SK-N-SH treated with all-trans-retinoic acid at 6 μM for 48 hours (cell line): ENCODE measurements around the gene SDC1.

ENCODE experiments used
- ATAC-seq: fragments of 200-7000 bp; cut with Tn5 transposase; 3 replicates; pipeline ENCODE4 v1.9.1; 2020; ENCODE audit warnings: mild to moderate bottlenecking, moderate library complexity
- ARNTL ChIP-seq: fragments of 450-650 bp; formaldehyde crosslinking; IDR thresholded peaks from 2 replicates; pipeline ENCODE4 v1.5.0; 2020; ENCODE audit warnings: low read depth, mild to moderate bottlenecking, moderate library complexity, borderline replicate concordance
- BACH2 ChIP-seq: fragments of 250-450 bp; sonication (Bioruptor Pico); IDR thresholded peaks from 2 replicates; pipeline ENCODE4 v1.9.0; 2021; ENCODE audit warnings: mild to moderate bottlenecking, borderline replicate concordance
- CREB5 ChIP-seq: fragments of 250-450 bp; sonication (Bioruptor Pico); IDR thresholded peaks from 2 replicates; pipeline ENCODE4 v1.5.1; 2020; ENCODE audit warnings: low read depth, mild to moderate bottlenecking, moderate library complexity
- CSDC2 ChIP-seq: fragments of 250-450 bp; sonication (Bioruptor Pico); IDR thresholded peaks from 2 replicates; pipeline ENCODE4 v1.5.0; 2020; ENCODE audit warnings: mild to moderate bottlenecking, moderate library complexity
- ESRRG ChIP-seq: fragments of 250-450 bp; sonication (Bioruptor Pico); IDR thresholded peaks from 2 replicates; pipeline ENCODE4 v1.6.1; 2021; ENCODE audit warnings: mild to moderate bottlenecking
- ISL1 ChIP-seq: fragments of 250-450 bp; sonication (Bioruptor Pico); IDR thresholded peaks from 2 replicates; pipeline ENCODE4 v2.1.2; 2022; ENCODE audit warnings: mild to moderate bottlenecking, moderate library complexity
- OSR1 ChIP-seq: fragments of 250-450 bp; sonication (Bioruptor Pico); IDR thresholded peaks from 2 replicates; pipeline ENCODE4 v1.8.0; 2022; ENCODE audit warnings: moderate library complexity, mild to moderate bottlenecking, inconsistent platforms
- PATZ1 ChIP-seq: fragments of 250-450 bp; sonication (Bioruptor Pico); IDR thresholded peaks from 2 replicates; pipeline ENCODE4 v1.8.0; 2020; ENCODE audit warnings: mild to moderate bottlenecking, moderate library complexity, borderline replicate concordance
- POU6F1 ChIP-seq: fragments of 250-450 bp; sonication (Bioruptor Pico); IDR thresholded peaks from 2 replicates; pipeline ENCODE4 v1.8.0; 2021; ENCODE audit warnings: low read depth, mild to moderate bottlenecking, moderate library complexity, borderline replicate concordance
- RARB ChIP-seq: fragments of 250-450 bp; sonication (Bioruptor Pico); IDR thresholded peaks from 2 replicates; pipeline ENCODE4 v1.8.0; 2021; ENCODE audit warnings: mild to moderate bottlenecking, moderate library complexity
- SNAI2 ChIP-seq: fragments of 250-450 bp; sonication (Bioruptor Pico); IDR thresholded peaks from 2 replicates; pipeline ENCODE4 v1.5.0; 2020; ENCODE audit warnings: mild to moderate bottlenecking, moderate library complexity
- TCF4 ChIP-seq: fragments of 250-450 bp; sonication (Bioruptor Pico); IDR thresholded peaks from 2 replicates; pipeline ENCODE4 v1.8.0; 2021; ENCODE audit warnings: mild to moderate bottlenecking, moderate library complexity, borderline replicate concordance
- TOX ChIP-seq: fragments of 250-450 bp; sonication (Bioruptor Pico); IDR thresholded peaks from 2 replicates; pipeline ENCODE4 v1.8.0; 2021; ENCODE audit warnings: mild to moderate bottlenecking, moderate library complexity, borderline replicate concordance
- ZC3H10 ChIP-seq: fragments of 250-450 bp; sonication (Bioruptor Pico); IDR thresholded peaks from 2 replicates; pipeline ENCODE4 v1.5.1; 2021; ENCODE audit warnings: mild to moderate bottlenecking, moderate library complexity
- ZFP3 ChIP-seq: fragments of 250-450 bp; sonication (Bioruptor Pico); IDR thresholded peaks from 2 replicates; pipeline ENCODE4 v1.5.0; 2020; ENCODE audit warnings: mild to moderate bottlenecking, moderate library complexity
- ZFP30 ChIP-seq: fragments of 450-650 bp; formaldehyde crosslinking; IDR thresholded peaks from 2 replicates; pipeline ENCODE4 v1.5.0; 2022; ENCODE audit warnings: mild to moderate bottlenecking, moderate library complexity
- ZNF70 ChIP-seq: fragments of 450-650 bp; formaldehyde crosslinking; IDR thresholded peaks from 2 replicates; pipeline ENCODE4 v1.5.0; 2020; ENCODE audit warnings: mild to moderate bottlenecking, moderate library complexity
- ZNF8 ChIP-seq: fragments of 450-650 bp; formaldehyde crosslinking; IDR thresholded peaks from 2 replicates; pipeline ENCODE4 v1.5.0; 2020; ENCODE audit warnings: mild to moderate bottlenecking, moderate library complexity

Gene SDC1

GRCh38 chr2:20169796-20170703 is 54.9 kb downstream of the SDC1 start:
- ATAC-seq = no peak
- TF ChIP-seq CSDC2 (CRISPR knock-in tag) (no peak), BACH2 (CRISPR knock-in tag) (no peak), ISL1 (CRISPR knock-in tag) (no peak)

GRCh38 chr2:20168727-20169696 is 55.9 kb downstream of the SDC1 start:
- ATAC-seq = no peak
- TF ChIP-seq BACH2 (CRISPR knock-in tag) = no peak
- no peak for TF ChIP-seq SNAI2 (CRISPR knock-in tag)
- no peak for TF ChIP-seq ARNTL (CRISPR knock-in tag)
- no peak for TF ChIP-seq PATZ1
- TF ChIP-seq ZC3H10 (CRISPR knock-in tag) = no peak
- no peak for TF ChIP-seq ISL1 (CRISPR knock-in tag)

- ATAC-seq = peak; percentile 8; the same call in 1 of the 3 replicates
- TF ChIP-seq TCF4 (CRISPR knock-in tag) (peak; percentile 47; the same call in 1 of the 2 replicates), ZFP3 (CRISPR knock-in tag) (no peak), ESRRG (CRISPR knock-in tag) (no peak)
Observed at GRCh38 chr2:20168048-20168726, 56.7 kb downstream of the SDC1 start.

- ATAC-seq = peak; percentile 57
- TF ChIP-seq SNAI2 (CRISPR knock-in tag) (no peak), ESRRG (CRISPR knock-in tag) (no peak), ZFP30 (CRISPR knock-in tag) (no peak), ZNF70 (CRISPR knock-in tag) (no peak), OSR1 (CRISPR knock-in tag) (no peak), BACH2 (CRISPR knock-in tag) (no peak), POU6F1 (CRISPR knock-in tag) (no peak), ISL1 (CRISPR knock-in tag) (no peak), CSDC2 (CRISPR knock-in tag) (no peak), RARB (no peak), CREB5 (no peak), ZC3H10 (CRISPR knock-in tag) (no peak), PATZ1 (no peak), TOX (no peak), TCF4 (CRISPR knock-in tag) (no peak), ZNF8 (CRISPR knock-in tag) (no peak)
Observed at GRCh38 chr2:20167356-20167755, 57.6 kb downstream of the SDC1 start.
